Activated naive CD4-positive, alpha-beta T cell treated with anti-CD3 and anti-CD28 coated beads for 36 hours (primary cell): ENCODE data around the gene SCN5A. TPM values are rescaled to one million over a fixed set of nuclear protein-coding genes. Genes with fewer than 3 reads are reported as not detected.

Experiments used
- CTCF ChIA-PET: fragments of 350-600 bp; sonication (Branson Sonifier 250); formaldehyde crosslinking; loops from one replicate; lab custom pipeline; 2021; ENCODE audit warnings: antibody characterized with exemption; lab: Charles Lee
- DNase-seq: peaks from one replicate; pipeline ENCODE4 v3.0.0-alpha.2; 2020
- H3K27ac Mint-ChIP-seq: one replicate; pipeline ENCODE4 v1.8.0; 2021; ENCODE audit warnings: mild to moderate bottlenecking, mixed read lengths
- H3K27me3 Mint-ChIP-seq: one replicate; pipeline ENCODE4 v1.8.0; 2021; ENCODE audit warnings: low read depth, mixed read lengths
- H3K36me3 Mint-ChIP-seq: one replicate; pipeline ENCODE4 v1.8.0; 2021; ENCODE audit warnings: low read depth, mixed read lengths
- H3K4me1 Mint-ChIP-seq: one replicate; pipeline ENCODE4 v1.8.0; 2021; ENCODE audit warnings: low read depth, mixed read lengths
- H3K4me3 Mint-ChIP-seq: one replicate; pipeline ENCODE4 v1.8.0; 2021; ENCODE audit warnings: mild to moderate bottlenecking, moderate library complexity, mixed read lengths
- H3K9me3 Mint-ChIP-seq: one replicate; pipeline ENCODE4 v1.8.0; 2021; ENCODE audit warnings: mixed read lengths
- intact Hi-C: fragments of 100-400 bp; cut with micrococcal nuclease; formaldehyde crosslinking; loops from one replicate; pipeline ENCODE4 v1.15.1; 2023
- total RNA-seq, 2 experiments: library from RNA; stranded (reverse); gene quantifications; one replicate each; pipeline ENCODE4 v1.2.3, GENCODE V29; 2021

Gene SCN5A
- total RNA-seq, 2 experiments from 2014 or later, result 0.31 to 0.35 TPM

DNA sequence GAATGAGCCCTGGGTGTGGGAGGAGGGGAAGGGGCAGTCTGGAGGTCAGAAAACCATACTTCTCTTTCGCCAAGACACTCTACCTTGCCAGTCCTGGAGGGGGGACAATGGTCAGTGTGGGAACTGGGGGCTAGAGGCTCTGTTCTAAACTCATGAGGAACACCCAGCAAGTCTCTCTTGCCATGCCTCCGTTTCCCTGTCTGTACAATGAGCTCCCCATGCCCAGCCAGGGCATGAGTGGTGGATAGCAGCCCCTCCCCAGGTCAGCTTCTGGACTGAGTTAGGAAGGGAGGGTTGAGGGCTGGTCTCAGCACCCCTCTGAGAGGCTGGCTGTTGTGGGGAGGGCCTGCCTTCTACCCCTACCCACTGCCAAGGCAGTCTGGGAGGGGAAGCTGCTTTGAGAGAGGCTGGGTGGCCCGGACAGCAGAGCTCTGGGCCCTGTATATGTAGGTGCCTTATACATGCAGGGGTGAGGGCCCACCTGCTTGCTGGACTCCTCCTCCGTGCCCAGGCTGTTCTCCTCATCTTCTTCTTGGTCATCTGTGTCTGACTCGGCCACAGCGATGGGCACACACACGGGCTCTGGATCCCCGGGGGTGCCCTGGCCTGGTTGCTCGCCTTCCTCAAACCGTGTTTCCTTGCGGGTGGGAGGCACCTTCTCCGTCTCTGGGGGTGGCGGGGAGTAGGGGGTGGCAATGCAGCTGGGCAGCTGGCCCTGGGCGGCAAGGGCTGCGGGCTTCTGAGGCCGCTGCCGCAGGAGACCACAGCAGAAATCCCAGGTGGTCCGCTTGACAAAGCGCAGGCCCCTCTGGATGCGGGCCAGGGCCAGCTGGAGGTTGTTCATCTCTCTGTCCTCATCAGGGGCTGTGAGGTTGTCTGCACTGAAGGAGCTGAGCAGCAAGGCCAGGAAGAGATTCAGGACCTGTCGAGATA lies 68.8 kb downstream of the SCN5A start:
- CTCF ChIA-PET, result no interaction called here
- intact Hi-C loops, result no loop called here
- Mint-ChIP-seq H3K4me1 (no peaks in the 10 kb centered on the region), H3K27me3 (no peaks in the 10 kb centered on the region), H3K9me3 (no peaks in the 10 kb centered on the region), H3K27ac (no peak overlapping the region), H3K4me3 (no peak overlapping the region), H3K36me3 (no peaks in the 10 kb centered on the region)
- DNase-seq, result no peak

GRCh38 chr3:38579551-38580449 lies 69.7 kb downstream of the SCN5A start:
- Mint-ChIP-seq H3K9me3 (no peaks in the 10 kb centered on the region), H3K36me3 (no peaks in the 10 kb centered on the region), H3K27ac (no peak overlapping the region), H3K4me1 (no peaks in the 10 kb centered on the region), H3K4me3 (no peak overlapping the region), H3K27me3 (no peaks in the 10 kb centered on the region)
- intact Hi-C loops, result no loop called here
- no peak for DNase-seq
- CTCF ChIA-PET, result no interaction called here

GRCh38 chr3:38579141-38579540 lies 70.3 kb downstream of the SCN5A start:
- Mint-ChIP-seq H3K27ac (no peak overlapping the region), H3K4me3 (no peak overlapping the region), H3K9me3 (no peaks in the 10 kb centered on the region), H3K36me3 (no peaks in the 10 kb centered on the region), H3K4me1 (no peaks in the 10 kb centered on the region), H3K27me3 (no peaks in the 10 kb centered on the region)
- no peak for DNase-seq
- intact Hi-C loops, result no loop called here
- CTCF ChIA-PET, result no interaction called here

DNA sequence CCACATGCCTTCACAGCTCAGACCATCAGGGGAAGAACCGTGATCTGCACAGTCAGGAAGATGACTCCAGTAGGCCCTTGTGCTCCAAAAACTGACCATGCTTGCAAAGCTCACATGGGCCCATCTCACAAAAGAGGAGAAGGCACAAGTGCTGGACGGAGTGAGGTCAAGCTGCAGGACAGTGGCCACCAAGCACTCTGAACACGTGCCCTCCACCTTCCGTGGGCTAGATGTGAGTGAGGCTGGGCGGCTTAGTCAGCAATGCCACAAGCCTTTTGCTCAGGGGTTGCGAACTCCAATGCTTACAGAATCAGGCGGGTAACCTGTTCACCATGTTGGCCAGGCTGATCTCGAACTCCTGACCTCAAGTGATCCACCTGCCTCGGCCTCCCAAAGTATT lies 70.9 kb downstream of the SCN5A start:
- Mint-ChIP-seq H3K9me3 (peaks cover 1% of the 10 kb centered on the region), H3K4me1 (no peaks in the 10 kb centered on the region), H3K27me3 (no peaks in the 10 kb centered on the region), H3K27ac (no peak overlapping the region), H3K36me3 (no peaks in the 10 kb centered on the region), H3K4me3 (no peak overlapping the region)
- DNase-seq, result no peak
- intact Hi-C loops, result no loop called here
- CTCF ChIA-PET, result no interaction called here

GRCh38 chr3:38578081-38578475 lies 71.4 kb downstream of the SCN5A start:
- CTCF ChIA-PET, result no interaction called here
- Mint-ChIP-seq H3K36me3 (no peaks in the 10 kb centered on the region), H3K4me3 (no peak overlapping the region), H3K9me3 (peaks cover 4% of the 10 kb centered on the region), H3K27me3 (no peaks in the 10 kb centered on the region), H3K4me1 (no peaks in the 10 kb centered on the region), H3K27ac (no peak overlapping the region)
- intact Hi-C loops, result no loop called here
- no peak for DNase-seq

DNA sequence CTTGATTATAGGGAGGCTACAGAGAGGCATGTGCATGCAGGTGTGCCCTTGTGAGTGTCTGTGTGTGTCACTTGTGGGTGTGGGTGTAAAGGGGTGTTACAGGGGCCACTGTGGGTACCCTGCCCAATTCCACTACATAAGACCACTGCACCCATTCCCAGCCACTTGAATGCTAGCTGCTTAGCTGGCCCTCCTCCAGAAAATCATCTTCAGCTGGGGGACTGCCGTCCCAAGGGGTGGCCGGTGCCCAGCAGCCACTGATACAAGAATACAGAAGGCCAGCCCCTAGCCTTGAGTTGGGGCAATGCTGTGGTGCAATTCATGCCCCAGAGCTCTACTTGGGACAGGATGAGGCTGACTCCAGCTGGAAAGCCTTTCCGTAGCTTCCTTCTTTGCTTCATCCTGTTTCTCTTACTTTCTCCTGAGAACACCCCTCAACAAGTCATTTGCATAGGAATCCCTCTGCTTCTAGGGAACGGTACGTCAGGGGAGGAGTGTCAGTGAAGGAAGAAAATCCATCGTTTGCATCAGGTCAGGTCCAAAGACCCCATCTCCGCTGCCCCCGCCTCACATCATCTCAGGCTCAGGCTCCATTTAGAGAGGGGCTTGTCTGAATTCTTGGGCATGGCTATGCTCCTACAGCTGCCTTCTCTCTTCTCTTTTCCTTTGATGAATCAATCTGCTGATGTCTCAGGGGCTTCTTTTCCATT lies 72.0 kb downstream of the SCN5A start:
- DNase-seq, result no peak
- Mint-ChIP-seq H3K4me1 (no peaks in the 10 kb centered on the region), H3K27ac (no peak overlapping the region), H3K9me3 (peaks cover 4% of the 10 kb centered on the region), H3K36me3 (no peaks in the 10 kb centered on the region), H3K27me3 (no peaks in the 10 kb centered on the region), H3K4me3 (no peak overlapping the region)
- intact Hi-C loops, result no loop called here
- CTCF ChIA-PET, result interaction anchor here (0.9 kb wide), 1 partner anchor 74 kb away, joined by 4 read pairs; no protein-coding TSS in a partner anchor

DNA sequence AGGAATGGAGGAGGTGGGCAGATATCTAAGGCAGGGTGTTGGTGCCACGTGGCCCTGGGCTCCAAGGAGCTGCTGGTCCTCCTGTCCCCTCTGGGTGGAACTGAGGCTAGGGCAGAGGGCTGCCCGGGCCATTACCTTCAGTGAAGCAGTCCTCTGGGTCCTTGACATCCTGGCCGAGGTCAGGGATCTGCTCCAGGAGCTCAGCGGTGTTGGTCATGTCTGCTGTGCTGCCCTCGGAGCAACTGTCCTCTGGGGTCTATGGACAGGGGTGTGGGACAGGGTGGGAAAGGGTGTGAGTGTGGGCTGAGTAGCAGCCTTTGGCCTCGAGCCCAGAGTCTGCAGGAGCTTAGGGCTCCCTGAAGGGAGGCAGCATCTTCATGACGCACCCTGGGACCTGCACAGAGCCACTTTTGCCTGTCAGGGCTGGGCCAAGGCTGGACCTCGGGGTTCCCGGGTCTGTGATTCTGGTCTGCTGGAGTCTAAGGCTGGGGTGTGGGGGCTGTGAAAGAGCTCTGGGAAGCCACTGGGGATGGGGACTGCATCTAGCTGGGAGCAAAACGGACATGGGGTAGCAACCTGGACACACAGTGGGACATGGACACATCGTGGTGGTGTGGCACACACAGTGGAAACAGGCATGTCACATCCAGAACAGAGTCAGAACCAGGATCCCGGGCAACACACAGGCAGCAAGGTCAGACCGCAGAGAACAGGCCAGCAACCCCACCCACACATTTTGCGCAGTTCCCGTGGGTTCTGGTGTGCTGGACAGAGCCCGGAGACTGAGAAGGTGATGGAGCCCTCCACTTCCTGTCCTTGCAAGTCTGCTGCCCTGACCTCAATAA lies 72.7 kb downstream of the SCN5A start:
- H3K9me3 Mint-ChIP-seq, result peaks cover 4% of the 10 kb centered on the region
- CTCF ChIA-PET, result interaction anchor here (0.9 kb wide), 2 partner anchors 75 to 79 kb away, joined by 4 to 5 read pairs; no protein-coding TSS in a partner anchor
- DNase-seq, result no peak
- intact Hi-C loops, result no loop called here
- H3K4me3 Mint-ChIP-seq, result no peak overlapping the region
- no peaks in the 10 kb centered on the region for H3K4me1 Mint-ChIP-seq
- no peaks in the 10 kb centered on the region for H3K36me3 Mint-ChIP-seq
- H3K27ac Mint-ChIP-seq, result no peak overlapping the region
- H3K27me3 Mint-ChIP-seq, result no peaks in the 10 kb centered on the region

- H3K9me3 Mint-ChIP-seq, result peaks cover 4% of the 10 kb centered on the region
- H3K4me1 Mint-ChIP-seq, result no peaks in the 10 kb centered on the region
- H3K27me3 Mint-ChIP-seq, result no peaks in the 10 kb centered on the region
- no peak for DNase-seq
- intact Hi-C loops, result no loop called here
- CTCF ChIA-PET, result interaction anchor here (0.7 to 0.9 kb wide), 2 partner anchors 80 to 84 kb away, joined by 4 to 5 read pairs; no protein-coding TSS in a partner anchor
- H3K27ac Mint-ChIP-seq, result no peak overlapping the region
- H3K36me3 Mint-ChIP-seq, result no peaks in the 10 kb centered on the region
- no peak overlapping the region for H3K4me3 Mint-ChIP-seq
Measured at GRCh38 chr3:38576131-38576525, 73.4 kb downstream of the SCN5A start.

GRCh38 chr3:38575279-38575843 lies 74.1 kb downstream of the SCN5A start:
- no peak for DNase-seq
- CTCF ChIA-PET, result interaction anchor here (0.5 to 0.7 kb wide), 2 partner anchors 83 to 933 kb away, joined by 3 to 4 read pairs; no protein-coding TSS in a partner anchor
- Mint-ChIP-seq H3K4me1 (no peaks in the 10 kb centered on the region), H3K9me3 (peaks cover 7% of the 10 kb centered on the region), H3K27ac (no peak overlapping the region), H3K4me3 (no peak overlapping the region), H3K27me3 (no peaks in the 10 kb centered on the region), H3K36me3 (no peaks in the 10 kb centered on the region)
- intact Hi-C loops, result no loop called here

- Mint-ChIP-seq H3K27me3 (no peaks in the 10 kb centered on the region), H3K27ac (no peak overlapping the region), H3K4me3 (no peak overlapping the region), H3K36me3 (no peaks in the 10 kb centered on the region), H3K9me3 (peaks cover 7% of the 10 kb centered on the region), H3K4me1 (no peaks in the 10 kb centered on the region)
- intact Hi-C loops, result no loop called here
- DNase-seq, result no peak
- CTCF ChIA-PET, result interaction anchor here (0.5 kb wide), 1 partner anchor 932 kb away, joined by 3 read pairs; no protein-coding TSS in a partner anchor
Measured at GRCh38 chr3:38574411-38575278, 74.8 kb downstream of the SCN5A start.
